ENCODE measurements around the gene ARHGAP45. TPM values are rescaled to one million over a fixed set of nuclear protein-coding genes. Genes with fewer than 3 reads are reported as not detected.

ARHGAP45 gene
- total and polyA plus RNA-seq, 9 of the 15 experiments (the other 6 are each of a cell fraction or from before 2014, with no cell fraction given), result 0.08 to 22.1 (median 4.2) TPM

GRCh38 chr19:1103708-1104310, 36.8 kb downstream of the ARHGAP45 start, which contains the start of gene GPX4 (continued):
- TF ChIP-seq, protein P1, sequence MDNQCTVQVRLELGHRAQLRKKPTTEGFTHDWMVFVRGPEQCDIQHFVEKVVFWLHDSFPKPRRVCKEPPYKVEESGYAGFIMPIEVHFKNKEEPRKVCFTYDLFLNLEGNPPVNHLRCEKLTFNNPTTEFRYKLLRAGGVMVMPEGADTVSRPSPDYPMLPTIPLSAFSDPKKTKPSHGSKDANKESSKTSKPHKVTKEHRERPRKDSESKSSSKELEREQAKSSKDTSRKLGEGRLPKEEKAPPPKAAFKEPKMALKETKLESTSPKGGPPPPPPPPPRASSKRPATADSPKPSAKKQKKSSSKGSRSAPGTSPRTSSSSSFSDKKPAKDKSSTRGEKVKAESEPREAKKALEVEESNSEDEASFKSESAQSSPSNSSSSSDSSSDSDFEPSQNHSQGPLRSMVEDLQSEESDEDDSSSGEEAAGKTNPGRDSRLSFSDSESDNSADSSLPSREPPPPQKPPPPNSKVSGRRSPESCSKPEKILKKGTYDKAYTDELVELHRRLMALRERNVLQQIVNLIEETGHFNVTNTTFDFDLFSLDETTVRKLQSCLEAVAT (IDR thresholded peaks at IDR 0.05), result peak in 1 of 2 experiments; percentile 22; a peak in 1 of 4 replicates
- TF ChIP-seq ZFP36 (IDR thresholded peaks at IDR 0.05; ENCODE audit: low read depth, low read length, partially characterized antibody) (peak; percentile 50), KAT7 (CRISPR knock-in tag; IDR thresholded peaks at IDR 0.05; ENCODE audit: borderline replicate concordance) (peak; percentile 86; the same call in 1 of the 2 replicates), TAF1 (IDR thresholded peaks at IDR 0.05; ENCODE audit: control insufficient read depth, extremely low read depth, insufficient read depth, low read length, severe bottlenecking) (peak; percentile 96), ZNF431 (CRISPR knock-in tag; IDR thresholded peaks at IDR 0.05) (no peak), HMGXB4 (CRISPR knock-in tag; IDR thresholded peaks at IDR 0.05) (0 out of 2 replicates have a peak, but pooled peaks have one; percentile 40), ZNF511 (CRISPR knock-in tag; IDR thresholded peaks at IDR 0.05) (0 out of 2 replicates have a peak, but pooled peaks have one; percentile 22), POLR2A (conservative IDR thresholded peaks at IDR 0.05) (peak; percentile 97), CC2D1A (IDR thresholded peaks at IDR 0.05) (no peak), SAFB (IDR thresholded peaks at IDR 0.05; ENCODE audit: borderline replicate concordance, low read depth, low read length) (peak; percentile 94), HNRNPL (IDR thresholded peaks at IDR 0.05; ENCODE audit: low read depth, low read length) (no peak), GTF2E2 (tag; IDR thresholded peaks at IDR 0.05) (peak; percentile 70; the same call in 1 of the 2 replicates), TCF3 (CRISPR knock-in tag; IDR thresholded peaks at IDR 0.05) (no peak), NR4A1 (CRISPR knock-in tag; IDR thresholded peaks at IDR 0.05) (no peak), NR4A1 (tag; IDR thresholded peaks at IDR 0.05) (no peak), SUPT5H (IDR thresholded peaks at IDR 0.05) (peak; percentile 93), FIP1L1 (IDR thresholded peaks at IDR 0.05; ENCODE audit: low read depth, low read length, poor library complexity, severe bottlenecking) (peak; percentile 63)
- TF ChIP-seq, protein P2, sequence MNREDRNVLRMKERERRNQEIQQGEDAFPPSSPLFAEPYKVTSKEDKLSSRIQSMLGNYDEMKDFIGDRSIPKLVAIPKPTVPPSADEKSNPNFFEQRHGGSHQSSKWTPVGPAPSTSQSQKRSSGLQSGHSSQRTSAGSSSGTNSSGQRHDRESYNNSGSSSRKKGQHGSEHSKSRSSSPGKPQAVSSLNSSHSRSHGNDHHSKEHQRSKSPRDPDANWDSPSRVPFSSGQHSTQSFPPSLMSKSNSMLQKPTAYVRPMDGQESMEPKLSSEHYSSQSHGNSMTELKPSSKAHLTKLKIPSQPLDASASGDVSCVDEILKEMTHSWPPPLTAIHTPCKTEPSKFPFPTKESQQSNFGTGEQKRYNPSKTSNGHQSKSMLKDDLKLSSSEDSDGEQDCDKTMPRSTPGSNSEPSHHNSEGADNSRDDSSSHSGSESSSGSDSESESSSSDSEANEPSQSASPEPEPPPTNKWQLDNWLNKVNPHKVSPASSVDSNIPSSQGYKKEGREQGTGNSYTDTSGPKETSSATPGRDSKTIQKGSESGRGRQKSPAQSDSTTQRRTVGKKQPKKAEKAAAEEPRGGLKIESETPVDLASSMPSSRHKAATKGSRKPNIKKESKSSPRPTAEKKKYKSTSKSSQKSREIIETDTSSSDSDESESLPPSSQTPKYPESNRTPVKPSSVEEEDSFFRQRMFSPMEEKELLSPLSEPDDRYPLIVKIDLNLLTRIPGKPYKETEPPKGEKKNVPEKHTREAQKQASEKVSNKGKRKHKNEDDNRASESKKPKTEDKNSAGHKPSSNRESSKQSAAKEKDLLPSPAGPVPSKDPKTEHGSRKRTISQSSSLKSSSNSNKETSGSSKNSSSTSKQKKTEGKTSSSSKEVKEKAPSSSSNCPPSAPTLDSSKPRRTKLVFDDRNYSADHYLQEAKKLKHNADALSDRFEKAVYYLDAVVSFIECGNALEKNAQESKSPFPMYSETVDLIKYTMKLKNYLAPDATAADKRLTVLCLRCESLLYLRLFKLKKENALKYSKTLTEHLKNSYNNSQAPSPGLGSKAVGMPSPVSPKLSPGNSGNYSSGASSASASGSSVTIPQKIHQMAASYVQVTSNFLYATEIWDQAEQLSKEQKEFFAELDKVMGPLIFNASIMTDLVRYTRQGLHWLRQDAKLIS (CRISPR knock-in tag; IDR thresholded peaks at IDR 0.05), result peak; percentile 93; the same call in 1 of the 2 replicates
- TF ChIP-seq, protein P3, sequence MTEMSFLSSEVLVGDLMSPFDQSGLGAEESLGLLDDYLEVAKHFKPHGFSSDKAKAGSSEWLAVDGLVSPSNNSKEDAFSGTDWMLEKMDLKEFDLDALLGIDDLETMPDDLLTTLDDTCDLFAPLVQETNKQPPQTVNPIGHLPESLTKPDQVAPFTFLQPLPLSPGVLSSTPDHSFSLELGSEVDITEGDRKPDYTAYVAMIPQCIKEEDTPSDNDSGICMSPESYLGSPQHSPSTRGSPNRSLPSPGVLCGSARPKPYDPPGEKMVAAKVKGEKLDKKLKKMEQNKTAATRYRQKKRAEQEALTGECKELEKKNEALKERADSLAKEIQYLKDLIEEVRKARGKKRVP (CRISPR knock-in tag; IDR thresholded peaks at IDR 0.05), result 0 out of 2 replicates have a peak, but pooled peaks have one; percentile 17
- TF ChIP-seq, protein P4, sequence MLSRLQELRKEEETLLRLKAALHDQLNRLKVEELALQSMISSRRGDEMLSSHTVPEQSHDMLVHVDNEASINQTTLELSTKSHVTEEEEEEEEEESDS (CRISPR knock-in tag; IDR thresholded peaks at IDR 0.05), result no peak
